Measurements from ENCODE around the gene TLR7. TPM values are rescaled to one million over a fixed set of nuclear protein-coding genes. Genes with fewer than 3 reads are reported as not detected.

Gene TLR7
- total RNA-seq, 4 donors from 2014 or later = 0.29 to 2.2 (median 0.40) TPM; not detected in 1

DNA sequence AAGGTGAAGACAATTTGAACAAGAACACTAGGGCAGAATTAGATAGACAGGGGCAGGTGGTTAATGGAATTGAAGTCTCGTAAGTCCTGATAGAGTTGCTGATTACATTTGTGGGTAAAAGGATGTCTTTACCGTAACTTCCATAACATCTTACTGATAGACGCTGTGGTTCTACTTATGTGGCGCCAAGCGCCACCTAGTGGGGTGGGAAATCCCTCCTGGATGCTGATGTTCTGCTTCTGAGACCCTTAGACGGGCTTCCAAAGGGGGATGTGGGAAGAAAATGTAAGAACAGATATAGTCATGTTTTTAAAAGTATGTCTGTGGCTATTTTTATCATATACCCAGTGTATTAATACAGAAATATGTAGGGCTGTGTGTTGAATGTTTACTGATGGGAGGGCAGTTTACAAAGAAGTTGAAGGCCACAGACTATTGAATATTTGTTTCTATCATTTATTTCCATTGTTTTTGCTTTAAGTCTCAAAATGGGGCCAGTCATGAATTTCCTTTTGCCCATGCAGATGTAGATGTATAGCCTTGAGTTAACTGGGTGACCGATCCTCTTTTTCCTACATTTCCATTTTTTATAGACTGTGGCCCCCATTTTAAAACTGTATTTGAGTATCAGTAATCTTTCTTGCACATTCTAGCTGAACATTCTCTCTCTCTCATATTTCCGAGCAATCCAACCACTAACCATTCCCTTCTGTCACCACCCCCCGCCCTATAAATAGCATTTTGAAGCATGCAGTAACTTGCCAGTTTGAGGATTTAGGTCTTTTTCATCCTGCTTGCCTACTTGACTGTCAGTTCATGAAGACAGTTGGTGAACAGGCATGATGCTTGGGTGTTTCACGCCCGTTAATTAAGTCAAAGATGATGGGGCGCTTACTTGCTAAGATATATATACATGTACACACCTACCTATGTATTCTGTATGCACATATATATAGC lies 27.5 kb downstream of the TLR7 start:
- Histone ChIP-seq H3K27me3 (peaks cover 0 to 2% of the 10 kb centered on the region in 2 donors), H3K9me3 (no peaks in the 10 kb centered on the region), H3K4me1 (no peaks in the 10 kb centered on the region), H3K4me3 (no peak overlapping the region), H3K36me3 (no peaks in the 10 kb centered on the region), H3K27ac (no peak overlapping the region)
- DNase-seq = peak in 1 of 2 donors; percentile 16
- no peak for TF ChIP-seq POLR2A (IDR thresholded peaks at IDR 0.05)
- TF ChIP-seq, protein P1, sequence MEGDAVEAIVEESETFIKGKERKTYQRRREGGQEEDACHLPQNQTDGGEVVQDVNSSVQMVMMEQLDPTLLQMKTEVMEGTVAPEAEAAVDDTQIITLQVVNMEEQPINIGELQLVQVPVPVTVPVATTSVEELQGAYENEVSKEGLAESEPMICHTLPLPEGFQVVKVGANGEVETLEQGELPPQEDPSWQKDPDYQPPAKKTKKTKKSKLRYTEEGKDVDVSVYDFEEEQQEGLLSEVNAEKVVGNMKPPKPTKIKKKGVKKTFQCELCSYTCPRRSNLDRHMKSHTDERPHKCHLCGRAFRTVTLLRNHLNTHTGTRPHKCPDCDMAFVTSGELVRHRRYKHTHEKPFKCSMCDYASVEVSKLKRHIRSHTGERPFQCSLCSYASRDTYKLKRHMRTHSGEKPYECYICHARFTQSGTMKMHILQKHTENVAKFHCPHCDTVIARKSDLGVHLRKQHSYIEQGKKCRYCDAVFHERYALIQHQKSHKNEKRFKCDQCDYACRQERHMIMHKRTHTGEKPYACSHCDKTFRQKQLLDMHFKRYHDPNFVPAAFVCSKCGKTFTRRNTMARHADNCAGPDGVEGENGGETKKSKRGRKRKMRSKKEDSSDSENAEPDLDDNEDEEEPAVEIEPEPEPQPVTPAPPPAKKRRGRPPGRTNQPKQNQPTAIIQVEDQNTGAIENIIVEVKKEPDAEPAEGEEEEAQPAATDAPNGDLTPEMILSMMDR (IDR thresholded peaks at IDR 0.05) = peak; percentile 25 to 50 (median 34)
- intact Hi-C loops (cut with DNase I; ENCODE audit: low total_unique reads) = no loop called here

DNA sequence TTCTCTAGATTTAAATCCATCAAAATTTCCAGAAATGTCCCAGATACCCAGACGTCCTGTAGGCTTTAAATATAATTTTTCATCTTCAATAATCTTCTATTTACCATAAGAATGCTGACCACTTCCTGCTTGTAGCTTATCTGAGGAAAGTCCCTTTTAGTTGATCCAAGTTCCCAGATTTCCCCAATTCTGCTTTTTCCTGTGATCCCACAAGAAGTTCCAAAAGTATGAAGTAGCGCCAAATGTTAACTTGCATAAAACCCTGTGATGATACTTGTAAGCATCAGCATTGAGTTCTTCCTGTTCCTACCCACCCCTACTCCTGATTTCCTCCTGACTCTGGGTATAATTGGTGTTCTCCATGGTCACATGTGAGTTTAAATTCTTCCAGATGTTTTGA lies 29.0 kb downstream of the TLR7 start:
- intact Hi-C loops (cut with DNase I; ENCODE audit: low total_unique reads) = no loop called here
- H3K36me3 ChIP-seq = no peaks in the 10 kb centered on the region
- peaks cover 0 to 2% of the 10 kb centered on the region in 2 donors for H3K27me3 ChIP-seq
- H3K4me1 ChIP-seq = no peaks in the 10 kb centered on the region
- no peak for DNase-seq
- H3K4me3 ChIP-seq = no peak overlapping the region
- no peak for TF ChIP-seq POLR2A (IDR thresholded peaks at IDR 0.05)
- TF ChIP-seq, protein P1 (IDR thresholded peaks at IDR 0.05) = no peak
- no peak overlapping the region for H3K27ac ChIP-seq
- H3K9me3 ChIP-seq = no peaks in the 10 kb centered on the region

DNA sequence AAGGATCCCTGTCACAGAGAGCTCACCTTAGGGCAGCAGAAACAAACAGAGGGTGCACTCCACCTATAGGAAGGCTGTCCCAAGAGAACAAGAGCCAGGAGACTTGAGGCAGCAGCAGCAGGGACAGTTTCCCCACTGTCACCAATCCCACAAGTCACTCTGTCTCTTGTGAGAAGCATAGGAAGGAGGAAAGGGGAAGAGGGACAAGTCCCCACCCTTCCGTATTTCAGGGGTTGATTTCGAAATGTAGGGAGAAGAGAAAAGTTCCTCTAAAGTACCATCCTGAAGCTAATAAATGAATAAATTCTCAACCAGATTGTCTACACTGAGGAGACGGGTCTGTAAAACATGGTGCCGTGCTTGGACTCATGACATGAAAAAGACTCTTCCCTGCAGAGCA lies 30.1 kb downstream of the TLR7 start:
- no peaks in the 10 kb centered on the region for H3K36me3 ChIP-seq
- H3K9me3 ChIP-seq = no peaks in the 10 kb centered on the region
- H3K4me3 ChIP-seq = no peak overlapping the region
- H3K4me1 ChIP-seq = no peaks in the 10 kb centered on the region
- intact Hi-C loops (cut with DNase I; ENCODE audit: low total_unique reads) = no loop called here
- peaks cover 0 to 2% of the 10 kb centered on the region in 2 donors for H3K27me3 ChIP-seq
- H3K27ac ChIP-seq = no peak overlapping the region
- TF ChIP-seq, protein P1 (IDR thresholded peaks at IDR 0.05) = no peak
- TF ChIP-seq POLR2A (IDR thresholded peaks at IDR 0.05) = no peak
- DNase-seq = no peak

DNA sequence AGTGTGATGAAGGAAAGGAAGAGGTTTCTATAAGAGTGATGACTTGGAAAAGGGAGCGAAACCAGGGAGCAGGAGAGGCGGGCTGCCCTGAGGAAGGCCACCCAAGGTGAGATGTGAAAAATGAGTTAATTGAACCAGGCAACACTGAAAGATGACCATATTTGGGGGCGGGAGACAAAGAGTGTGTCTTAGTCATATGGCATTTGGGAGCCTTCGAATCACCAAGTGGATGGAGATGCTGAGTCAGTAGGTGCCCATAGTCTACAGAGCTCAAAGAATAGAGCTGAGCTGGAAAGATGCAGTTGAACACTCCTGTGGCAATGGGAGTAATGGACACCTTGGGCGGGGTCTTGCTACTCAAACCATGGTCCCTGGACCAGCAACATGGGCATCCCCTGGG lies 31.2 kb downstream of the TLR7 start:
- Histone ChIP-seq H3K4me3 (no peak overlapping the region), H3K4me1 (no peaks in the 10 kb centered on the region), H3K36me3 (no peaks in the 10 kb centered on the region), H3K27ac (no peak overlapping the region), H3K9me3 (no peaks in the 10 kb centered on the region), H3K27me3 (peaks cover 0 to 2% of the 10 kb centered on the region in 2 donors)
- no peak for DNase-seq
- intact Hi-C loops (cut with DNase I; ENCODE audit: low total_unique reads) = no loop called here
- TF ChIP-seq, protein P1 (IDR thresholded peaks at IDR 0.05) = no peak
- TF ChIP-seq POLR2A (IDR thresholded peaks at IDR 0.05) = no peak

DNA sequence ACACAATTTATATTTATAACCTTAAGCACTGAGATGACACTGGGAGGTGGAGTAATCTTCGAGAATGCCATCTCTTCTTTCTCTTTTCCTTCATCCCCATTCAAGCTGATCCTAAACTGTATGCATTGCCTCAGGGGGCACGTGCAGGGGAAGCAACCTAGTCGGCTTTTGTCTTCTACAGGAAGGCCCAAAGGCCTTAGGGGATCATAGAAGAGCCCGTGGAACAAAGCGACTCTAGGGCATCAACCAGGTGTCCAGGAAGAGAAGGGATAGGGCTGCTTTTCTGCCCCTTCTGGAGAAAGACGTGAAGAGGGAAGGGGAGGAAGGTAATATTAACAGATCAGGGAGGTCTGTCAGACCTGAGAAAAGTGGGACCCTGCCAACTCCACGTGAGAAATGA lies 32.6 kb downstream of the TLR7 start:
- intact Hi-C loops (cut with DNase I; ENCODE audit: low total_unique reads) = no loop called here
- peaks cover 0 to 2% of the 10 kb centered on the region in 2 donors for H3K27me3 ChIP-seq
- TF ChIP-seq POLR2A (IDR thresholded peaks at IDR 0.05) = no peak
- TF ChIP-seq, protein P1 (IDR thresholded peaks at IDR 0.05) = no peak
- DNase-seq = no peak
- no peaks in the 10 kb centered on the region for H3K9me3 ChIP-seq
- no peak overlapping the region for H3K4me3 ChIP-seq
- H3K27ac ChIP-seq = no peak overlapping the region
- no peaks in the 10 kb centered on the region for H3K4me1 ChIP-seq
- H3K36me3 ChIP-seq = no peaks in the 10 kb centered on the region

All from uterus (tissue), 4 donors.